ENCODE results near the gene S1PR3.

The S1PR3 gene

DNA sequence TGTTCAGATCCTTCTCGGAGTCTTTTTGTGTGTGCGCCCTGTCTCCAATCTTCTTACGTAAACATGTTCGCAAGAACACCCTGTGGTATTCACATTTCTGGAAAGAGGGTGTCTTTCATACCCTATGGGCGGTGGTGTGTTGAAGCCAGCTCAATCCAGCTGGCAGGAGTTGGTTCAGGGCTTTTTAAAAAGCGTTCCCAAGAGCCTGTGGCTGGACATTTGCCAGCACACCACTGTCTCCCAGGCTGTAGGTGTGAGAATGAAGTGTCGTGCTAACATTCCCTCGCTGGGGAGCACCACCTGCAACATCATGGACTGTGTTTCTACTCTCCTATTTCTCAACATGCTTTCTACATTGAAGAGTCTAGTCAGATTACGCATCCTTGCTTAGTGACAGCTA lies 51.7 kb downstream of the S1PR3 start:
- H3K4me3 ChIP-seq (ENCODE audit: low read length), result no peak overlapping the region
- H3K4me2 ChIP-seq (ENCODE audit: low read depth, low read length), result no peak overlapping the region
- no peaks in the 10 kb centered on the region for H3K36me3 ChIP-seq (replicated peaks; ENCODE audit: insufficient read depth, low read length)
- H3K27me3 ChIP-seq (replicated peaks; ENCODE audit: insufficient read depth, low read length), result no peaks in the 10 kb centered on the region
- no peak overlapping the region for H3K9ac ChIP-seq (ENCODE audit: low read length)
- no peaks in the 10 kb centered on the region for H3K9me2 ChIP-seq (replicated peaks; ENCODE audit: insufficient read depth, low read length)
- H4K20me1 ChIP-seq (ENCODE audit: insufficient read depth, low read length), result no peaks in the 10 kb centered on the region
- no peak overlapping the region for H2AFZ ChIP-seq (ENCODE audit: low read length)
- no peak for DNase-seq
- H3F3A ChIP-seq (ENCODE audit: insufficient read depth, low read length), result no peaks in the 10 kb centered on the region
- no peaks in the 10 kb centered on the region for H3K9me3 ChIP-seq (replicated peaks; ENCODE audit: insufficient read depth, low read length)
- no peak for TF ChIP-seq EZH2phosphoT487 (IDR thresholded peaks at IDR 0.05; ENCODE audit: low read length)
- no peak for TF ChIP-seq CTCF (IDR thresholded peaks at IDR 0.05; ENCODE audit: low read length)
- no peak for TF ChIP-seq EZH2 (optimal IDR thresholded peaks at IDR 0.05; ENCODE audit: low read depth, low read length)
- no peaks in the 10 kb centered on the region for H3K4me1 ChIP-seq (ENCODE audit: low read length)
- no peak overlapping the region for H3K27ac ChIP-seq (ENCODE audit: low read length)
- no peaks in the 10 kb centered on the region for H3K79me2 ChIP-seq (ENCODE audit: low read length)

DNA sequence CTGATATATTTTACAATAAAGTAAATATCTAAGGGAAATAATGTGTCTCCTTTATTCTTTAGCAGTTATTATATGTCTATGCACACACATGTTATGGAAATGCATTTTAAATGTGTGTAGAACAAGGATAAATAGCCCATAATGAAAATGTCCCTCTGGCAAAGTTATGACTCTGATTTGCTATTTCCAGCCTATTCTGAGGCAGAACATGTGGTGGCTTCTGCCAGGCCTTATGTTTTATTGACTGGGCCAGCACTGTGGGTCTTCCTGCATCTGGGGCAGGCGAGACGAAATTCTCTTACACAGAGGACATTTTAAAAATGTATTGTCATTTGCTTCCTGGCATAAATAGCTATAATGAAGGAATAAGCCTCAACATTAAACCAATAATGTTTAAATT lies 52.8 kb downstream of the S1PR3 start:
- Histone ChIP-seq H3K4me2 (ENCODE audit: low read depth, low read length) (no peak overlapping the region), H4K20me1 (ENCODE audit: insufficient read depth, low read length) (no peaks in the 10 kb centered on the region), H3K4me1 (ENCODE audit: low read length) (no peaks in the 10 kb centered on the region), H3K27me3 (replicated peaks; ENCODE audit: insufficient read depth, low read length) (no peaks in the 10 kb centered on the region), H3F3A (ENCODE audit: insufficient read depth, low read length) (no peaks in the 10 kb centered on the region), H3K9me3 (replicated peaks; ENCODE audit: insufficient read depth, low read length) (no peaks in the 10 kb centered on the region), H3K79me2 (ENCODE audit: low read length) (no peaks in the 10 kb centered on the region), H3K9me2 (replicated peaks; ENCODE audit: insufficient read depth, low read length) (no peaks in the 10 kb centered on the region), H3K27ac (ENCODE audit: low read length) (no peak overlapping the region), H2AFZ (ENCODE audit: low read length) (no peak overlapping the region), H3K9ac (ENCODE audit: low read length) (no peak overlapping the region), H3K4me3 (ENCODE audit: low read length) (no peak overlapping the region), H3K36me3 (replicated peaks; ENCODE audit: insufficient read depth, low read length) (no peaks in the 10 kb centered on the region)
- TF ChIP-seq EZH2phosphoT487 (IDR thresholded peaks at IDR 0.05; ENCODE audit: low read length), result no peak
- TF ChIP-seq EZH2 (optimal IDR thresholded peaks at IDR 0.05; ENCODE audit: low read depth, low read length), result no peak
- TF ChIP-seq CTCF (IDR thresholded peaks at IDR 0.05; ENCODE audit: low read length), result no peak
- DNase-seq, result no peak

DNA sequence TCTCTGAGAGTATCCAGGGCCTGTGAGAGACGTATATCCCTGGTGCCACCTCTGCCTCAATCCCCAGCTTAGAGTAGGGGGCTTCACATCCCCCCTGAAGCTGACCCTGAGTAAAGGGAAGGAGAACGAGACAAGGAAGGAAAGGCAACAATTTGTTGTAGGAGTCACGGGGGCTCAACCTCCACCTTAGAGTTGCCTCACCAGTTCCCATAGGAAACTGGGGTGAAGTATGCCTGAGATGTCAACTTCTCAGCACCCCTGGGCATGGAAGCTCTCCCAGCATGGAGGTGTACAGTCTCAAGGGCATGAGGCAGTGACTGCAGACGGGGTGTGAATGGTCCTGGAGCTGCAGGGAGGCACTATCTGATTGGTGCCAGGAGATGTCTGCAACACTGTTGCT lies 53.6 kb downstream of the S1PR3 start:
- Histone ChIP-seq H3K4me1 (ENCODE audit: low read length) (no peaks in the 10 kb centered on the region), H3K79me2 (ENCODE audit: low read length) (no peaks in the 10 kb centered on the region), H3K4me2 (ENCODE audit: low read depth, low read length) (no peak overlapping the region), H3K27ac (ENCODE audit: low read length) (no peak overlapping the region), H2AFZ (ENCODE audit: low read length) (no peak overlapping the region), H4K20me1 (ENCODE audit: insufficient read depth, low read length) (no peaks in the 10 kb centered on the region), H3K27me3 (replicated peaks; ENCODE audit: insufficient read depth, low read length) (no peaks in the 10 kb centered on the region), H3K9ac (ENCODE audit: low read length) (no peak overlapping the region), H3K9me2 (replicated peaks; ENCODE audit: insufficient read depth, low read length) (no peaks in the 10 kb centered on the region), H3K36me3 (replicated peaks; ENCODE audit: insufficient read depth, low read length) (no peaks in the 10 kb centered on the region), H3K9me3 (replicated peaks; ENCODE audit: insufficient read depth, low read length) (no peaks in the 10 kb centered on the region), H3F3A (ENCODE audit: insufficient read depth, low read length) (no peaks in the 10 kb centered on the region), H3K4me3 (ENCODE audit: low read length) (no peak overlapping the region)
- DNase-seq, result no peak
- TF ChIP-seq EZH2phosphoT487 (IDR thresholded peaks at IDR 0.05; ENCODE audit: low read length), result no peak
- no peak for TF ChIP-seq EZH2 (optimal IDR thresholded peaks at IDR 0.05; ENCODE audit: low read depth, low read length)
- TF ChIP-seq CTCF (IDR thresholded peaks at IDR 0.05; ENCODE audit: low read length), result no peak
